Measurements from ENCODE around the gene SYNPR.

- TF ChIP-seq POLR2A (IDR thresholded peaks at IDR 0.05; ENCODE audit: low read length) (no peak), GATA1 (IDR thresholded peaks at IDR 0.05; ENCODE audit: low read depth, low read length) (no peak)
Measured at GRCh38 chr3:63595221-63595620, 317.1 kb downstream of the SYNPR start.

Data from erythroblast (primary cell).